Transverse colon (tissue), 4 donors: ENCODE measurements around the gene ZNF609. TPM values are rescaled to one million over a fixed set of nuclear protein-coding genes. Genes with fewer than 3 reads are reported as not detected.

Source experiments
- DNase-seq: peaks from one replicate; pipeline ENCODE4 v3.0.0-alpha.2; 2019
- H3K27ac ChIP-seq, 4 donors: fragments of 200-600 bp; sonication (generic); 2 replicates each; pipeline ENCODE4 v1.5.1; 2016 to 2018; ENCODE audit warnings: inconsistent platforms in 4 of 4
- H3K27me3 ChIP-seq: fragments of 200-600 bp; sonication (generic); 2 replicates; pipeline ENCODE4 v1.5.1; 2017; ENCODE audit warnings: inconsistent platforms
- H3K36me3 ChIP-seq, 4 donors: fragments of 200-600 bp; sonication (generic); 2 replicates each; pipeline ENCODE4 v1.5.1; 2017 to 2019; ENCODE audit warnings: inconsistent platforms in 4 of 4
- H3K4me1 ChIP-seq, 4 donors: fragments of 200-600 bp; sonication (generic); 2 replicates each; pipeline ENCODE4 v1.5.1; 2017 to 2020; ENCODE audit warnings: inconsistent platforms in 4 of 4
- H3K4me3 ChIP-seq, 4 donors: fragments of 200-600 bp; sonication (generic); 1 replicate in 1 of 4; 2 replicates in 3 of 4; pipeline versions ENCODE4 v1.5.1 to v1.6.1; 2017 to 2019; ENCODE audit warnings: inconsistent platforms in 4 of 4
- H3K9me3 ChIP-seq, 2 donors: fragments of 200-600 bp; sonication (generic); 2 replicates each; pipeline ENCODE4 v1.5.1; 2017 to 2019; ENCODE audit warnings: inconsistent platforms in 2 of 2
- CTCF ChIP-seq, 5 experiments: fragments of 200-600 bp in 3 of 5; fragments of 450-650 bp in 2 of 5; sonication (generic) in 3 of 5; IDR thresholded peaks; 1 replicate in 2 of 5; 2 replicates in 3 of 5; pipeline ENCODE4 v1.5.1; 2016 to 2017; ENCODE audit warnings: antibody characterized with exemption in 5 of 5, inconsistent platforms in 3 of 5, mild to moderate bottlenecking in 2 of 5, moderate library complexity in 1 of 5
- EP300 ChIP-seq: sonication (generic); formaldehyde crosslinking; IDR thresholded peaks from one replicate; pipeline ENCODE4 v1.6.1; 2017; ENCODE audit warnings: antibody characterized with exemption, low read depth
- POLR2A ChIP-seq: fragments of 450-650 bp; IDR thresholded peaks from one replicate; pipeline ENCODE4 v1.6.1; 2016; ENCODE audit warnings: antibody characterized with exemption, mild to moderate bottlenecking, moderate library complexity
- POLR2AphosphoS5 ChIP-seq, 3 donors: sonication (generic); formaldehyde crosslinking; IDR thresholded peaks; one replicate each; pipeline ENCODE4 v1.6.1; 2016; ENCODE audit warnings: antibody characterized with exemption in 3 of 3
- WGBS, 2 donors: methylation state at CpG; one replicate each; pipeline ENCODE4 v1.1.5; 2018; ENCODE audit warnings: low coverage in 1 of 2; 5-methylcytosine and 5-hydroxymethylcytosine counted together
- in situ Hi-C, 4 donors: fragments of 200-750 bp; cut with MboI; loops; one replicate each; pipeline versions ENCODE4 v1.15.0 to v1.15.1; 2017; ENCODE audit warnings: low sequenced_read_pairs in 3 of 4, low pct_ligation_motif_present in 1 of 4, low pct_unique_long_range_greater_than_20kb in 1 of 4
- intact Hi-C: fragments of 100-400 bp; cut with DNase I; formaldehyde crosslinking; loops from one replicate; pipeline ENCODE4 v1.15.1; 2023; ENCODE audit warnings: low total_unique reads
- total RNA-seq, 4 donors: library from RNA; depleted of rRNA; stranded (reverse); fragments of >200 nt; gene quantifications; one replicate each; pipeline ENCODE4 v1.1.0, GENCODE V29; 2016

ZNF609 gene
- total RNA-seq, 4 donors from 2014 or later = 16.1 to 34.8 (median 28.2) TPM

GRCh38 chr15:64530472-64530871, 70.1 kb downstream of the ZNF609 start:
- no peaks in the 10 kb centered on the region for H3K27me3 ChIP-seq
- no peak overlapping the region for H3K4me3 ChIP-seq
- TF ChIP-seq POLR2AphosphoS5 (IDR thresholded peaks at IDR 0.05) (no peak), CTCF (IDR thresholded peaks at IDR 0.05) (no peak), POLR2A (no peak), EP300 (no peak)
- H3K9me3 ChIP-seq = no peaks in the 10 kb centered on the region
- in situ Hi-C loops = no loop called here
- H3K4me1 ChIP-seq = peaks cover 0 to 9% (median 0%) of the 10 kb centered on the region in 4 donors
- no peak overlapping the region for H3K27ac ChIP-seq
- DNase-seq = no peak
- no peaks in the 10 kb centered on the region for H3K36me3 ChIP-seq
- intact Hi-C loops = no loop called here
- 52 to 75% methylated on average over 1 of the region's 1 CpG for WGBS, 2 donors

GRCh38 chr15:64530918-64531317, 70.5 kb downstream of the ZNF609 start:
- in situ Hi-C loops = no loop called here
- Histone ChIP-seq H3K36me3 (no peaks in the 10 kb centered on the region), H3K4me1 (peaks cover under 1 to 13% (median 3%) of the 10 kb centered on the region in 4 donors), H3K4me3 (no peak overlapping the region), H3K9me3 (no peaks in the 10 kb centered on the region), H3K27ac (no peak overlapping the region), H3K27me3 (no peaks in the 10 kb centered on the region)
- DNase-seq = no peak
- TF ChIP-seq EP300 (no peak), CTCF (IDR thresholded peaks at IDR 0.05) (no peak), POLR2AphosphoS5 (IDR thresholded peaks at IDR 0.05) (no peak), POLR2A (no peak)
- intact Hi-C loops = no loop called here

GRCh38 chr15:64532521-64533315, 72.3 kb downstream of the ZNF609 start:
- no peak for DNase-seq
- intact Hi-C loops (no loop called here), in situ Hi-C loops (no loop called here)
- no peak overlapping the region for H3K4me3 ChIP-seq
- no peaks in the 10 kb centered on the region for H3K9me3 ChIP-seq
- 79 to 82% methylated on average over 11 to 12 of the region's 12 CpGs for WGBS, 2 donors
- TF ChIP-seq EP300 = no peak
- TF ChIP-seq POLR2AphosphoS5 (IDR thresholded peaks at IDR 0.05) = no peak
- TF ChIP-seq CTCF (IDR thresholded peaks at IDR 0.05) = no peak
- TF ChIP-seq POLR2A = no peak
- no peak overlapping the region for H3K27ac ChIP-seq
- no peaks in the 10 kb centered on the region for H3K27me3 ChIP-seq
- H3K4me1 ChIP-seq = peaks cover 7 to 16% (median 10%) of the 10 kb centered on the region in 4 donors
- H3K36me3 ChIP-seq = no peaks in the 10 kb centered on the region

- Histone ChIP-seq H3K36me3 (no peaks in the 10 kb centered on the region), H3K27ac (no peak overlapping the region), H3K4me3 (no peak overlapping the region), H3K4me1 (peaks cover 7 to 16% (median 10%) of the 10 kb centered on the region in 4 donors), H3K27me3 (no peaks in the 10 kb centered on the region), H3K9me3 (no peaks in the 10 kb centered on the region)
- in situ Hi-C loops (no loop called here), intact Hi-C loops (no loop called here)
- no peak for TF ChIP-seq EP300
- TF ChIP-seq POLR2AphosphoS5 (IDR thresholded peaks at IDR 0.05) = no peak
- no peak for TF ChIP-seq POLR2A
- TF ChIP-seq CTCF (IDR thresholded peaks at IDR 0.05) = no peak
- DNase-seq = no peak
- 65 to 81% methylated on average over 2 to 4 of the region's 4 CpGs for WGBS, 2 donors
Measured at GRCh38 chr15:64535460-64536243, 75.3 kb downstream of the ZNF609 start.
